Bronchial epithelial cell (primary cell): ENCODE data around the gene CDK5RAP3. TPM values are rescaled to one million over a fixed set of nuclear protein-coding genes. Genes with fewer than 3 reads are reported as not detected.

Experiments used
- DNase-seq: peaks from one replicate; pipeline ENCODE4 v3.0.0-alpha.2; 2010; ENCODE audit warnings: low read depth
- FAIRE-seq: peaks from 2 replicates; lab custom pipeline; 2011; peaks lifted over from hg19 to GRCh38; lab: Jason Lieb, UNC
- H3K27me3 ChIP-seq: 2 replicates; pipeline ENCODE4 v1.5.1; 2011; ENCODE audit warnings: low read length; ENCODE audit not compliant: control insufficient read depth, insufficient read depth
- H3K36me3 ChIP-seq: 2 replicates; pipeline ENCODE4 v1.5.1; 2011; ENCODE audit warnings: low read length; ENCODE audit not compliant: control insufficient read depth, insufficient read depth
- H3K4me3 ChIP-seq: 2 replicates; pipeline ENCODE4 v1.5.1; 2011; ENCODE audit warnings: mild to moderate bottlenecking, low read depth, low read length, control low read depth
- total RNA-seq: library from RNA; depleted of rRNA; stranded (reverse); fragments of >200 nt; gene quantifications from 2 replicates; pipeline ENCODE4 v1.2.1, GENCODE V29; 2014
- TF ChIP-seq, protein P1 (sequence below): IDR thresholded peaks from 2 replicates; pipeline ENCODE4 v1.5.1; 2011; ENCODE audit warnings: mild to moderate bottlenecking, moderate library complexity, low read length, control low read depth, inconsistent platforms; ENCODE audit not compliant: insufficient read depth, severe bottlenecking

Gene CDK5RAP3
- total RNA-seq, 1 donor from 2014 or later, result 89.8 TPM

DNA sequence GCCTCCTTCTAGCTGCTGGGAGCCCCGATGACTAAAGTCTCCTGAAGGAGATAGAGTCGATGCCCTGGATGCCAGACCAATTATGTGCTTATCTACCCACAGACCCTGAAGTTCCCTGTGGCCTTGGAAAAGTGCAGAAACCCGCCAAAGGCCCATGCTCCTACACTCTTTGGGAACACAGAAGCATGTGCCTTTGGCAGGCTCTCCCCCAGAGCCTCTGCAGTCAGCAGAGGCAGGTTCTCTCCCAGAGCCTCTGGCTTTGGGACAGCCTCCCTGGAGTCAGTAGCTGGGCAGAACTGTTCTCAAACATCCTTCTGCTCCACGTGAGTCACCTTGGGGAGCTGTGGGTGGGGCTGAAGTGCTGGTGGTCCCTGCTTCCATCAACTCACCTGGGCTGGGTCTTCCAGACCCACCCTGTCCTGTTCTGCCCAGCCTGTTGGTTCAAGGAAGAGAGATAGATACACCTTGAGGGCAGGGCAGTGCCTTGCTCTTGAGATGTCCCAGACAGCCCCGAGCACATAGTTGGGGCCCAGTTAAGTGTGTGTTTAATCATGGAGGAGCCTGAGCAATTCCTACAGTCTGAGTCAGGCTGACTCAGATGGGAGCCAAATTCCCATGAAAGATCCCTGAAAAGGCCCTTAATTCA is 3.2 kb upstream of the CDK5RAP3 start:
- DNase-seq, result peak; percentile 91
- no peak for FAIRE-seq
- TF ChIP-seq, protein P1, sequence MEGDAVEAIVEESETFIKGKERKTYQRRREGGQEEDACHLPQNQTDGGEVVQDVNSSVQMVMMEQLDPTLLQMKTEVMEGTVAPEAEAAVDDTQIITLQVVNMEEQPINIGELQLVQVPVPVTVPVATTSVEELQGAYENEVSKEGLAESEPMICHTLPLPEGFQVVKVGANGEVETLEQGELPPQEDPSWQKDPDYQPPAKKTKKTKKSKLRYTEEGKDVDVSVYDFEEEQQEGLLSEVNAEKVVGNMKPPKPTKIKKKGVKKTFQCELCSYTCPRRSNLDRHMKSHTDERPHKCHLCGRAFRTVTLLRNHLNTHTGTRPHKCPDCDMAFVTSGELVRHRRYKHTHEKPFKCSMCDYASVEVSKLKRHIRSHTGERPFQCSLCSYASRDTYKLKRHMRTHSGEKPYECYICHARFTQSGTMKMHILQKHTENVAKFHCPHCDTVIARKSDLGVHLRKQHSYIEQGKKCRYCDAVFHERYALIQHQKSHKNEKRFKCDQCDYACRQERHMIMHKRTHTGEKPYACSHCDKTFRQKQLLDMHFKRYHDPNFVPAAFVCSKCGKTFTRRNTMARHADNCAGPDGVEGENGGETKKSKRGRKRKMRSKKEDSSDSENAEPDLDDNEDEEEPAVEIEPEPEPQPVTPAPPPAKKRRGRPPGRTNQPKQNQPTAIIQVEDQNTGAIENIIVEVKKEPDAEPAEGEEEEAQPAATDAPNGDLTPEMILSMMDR, result no peak
- H3K27me3 ChIP-seq, result no peaks in the 10 kb centered on the region
- no peak overlapping the region for H3K4me3 ChIP-seq
- H3K36me3 ChIP-seq, result no peaks in the 10 kb centered on the region

DNA sequence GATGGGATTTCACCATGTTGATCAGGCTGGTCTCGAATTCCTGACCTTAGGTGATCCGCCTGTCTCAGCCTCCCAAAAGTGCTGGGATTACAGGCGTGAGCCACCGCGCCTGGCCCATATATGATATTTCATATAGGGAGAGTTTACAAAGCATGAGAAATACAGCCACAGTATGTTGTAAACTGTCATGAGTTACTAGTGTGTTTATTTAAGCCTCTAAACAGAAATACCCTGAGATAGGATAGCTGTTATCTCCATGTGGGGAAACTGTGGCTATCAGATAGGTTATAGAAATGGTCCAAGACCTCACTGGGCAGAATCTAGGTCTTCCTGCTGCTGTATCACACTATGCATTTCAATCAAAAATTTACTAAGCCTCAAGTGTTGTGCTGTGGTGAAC is 2.1 kb upstream of the CDK5RAP3 start:
- Histone ChIP-seq H3K36me3 (peaks cover 3% of the 10 kb centered on the region), H3K27me3 (no peaks in the 10 kb centered on the region), H3K4me3 (no peak overlapping the region)
- DNase-seq (no peak), FAIRE-seq (no peak)
- TF ChIP-seq, protein P1, result no peak

DNA sequence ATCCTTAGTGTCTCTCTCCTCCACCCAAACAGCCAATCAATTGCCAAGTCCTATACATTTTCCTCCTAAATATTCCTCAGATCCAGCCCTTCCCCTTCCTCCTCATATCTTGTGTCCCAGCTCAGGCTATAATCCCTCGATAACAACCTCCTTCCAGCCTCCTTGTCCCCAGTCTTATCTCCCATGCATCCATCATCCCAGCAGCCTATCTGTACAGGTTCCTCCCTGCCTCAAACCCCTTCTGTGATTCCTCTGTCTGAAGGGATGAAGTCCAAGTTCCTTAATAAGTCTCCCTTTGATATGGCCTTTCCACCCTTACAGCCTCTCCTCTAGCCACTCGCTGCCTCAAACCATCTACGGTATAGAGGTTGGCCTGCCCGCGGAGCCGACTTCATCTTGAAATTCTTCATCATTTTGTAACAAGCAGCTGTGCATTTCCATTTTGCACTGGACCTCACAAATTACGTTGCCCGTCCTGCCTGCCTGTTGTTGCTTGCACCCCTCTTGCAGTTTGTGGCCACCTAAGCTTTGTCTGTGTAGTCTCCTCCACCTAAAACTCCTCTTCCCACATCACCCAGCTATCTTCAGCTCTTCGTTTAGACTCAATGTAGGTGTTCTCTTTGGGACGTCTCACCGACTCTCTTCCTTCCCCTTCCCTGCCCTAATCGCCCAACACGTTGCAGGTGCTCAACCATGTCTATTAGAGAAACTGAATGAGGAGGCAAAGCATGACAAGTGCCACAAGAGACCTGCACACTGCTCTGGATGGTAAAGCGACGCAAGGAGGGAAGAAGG is 786 bp upstream of the CDK5RAP3 start:
- Histone ChIP-seq H3K36me3 (peaks cover 6% of the 10 kb centered on the region), H3K27me3 (no peaks in the 10 kb centered on the region), H3K4me3 (no peak overlapping the region)
- no peak for FAIRE-seq
- TF ChIP-seq, protein P1, result no peak
- DNase-seq, result no peak

DNA sequence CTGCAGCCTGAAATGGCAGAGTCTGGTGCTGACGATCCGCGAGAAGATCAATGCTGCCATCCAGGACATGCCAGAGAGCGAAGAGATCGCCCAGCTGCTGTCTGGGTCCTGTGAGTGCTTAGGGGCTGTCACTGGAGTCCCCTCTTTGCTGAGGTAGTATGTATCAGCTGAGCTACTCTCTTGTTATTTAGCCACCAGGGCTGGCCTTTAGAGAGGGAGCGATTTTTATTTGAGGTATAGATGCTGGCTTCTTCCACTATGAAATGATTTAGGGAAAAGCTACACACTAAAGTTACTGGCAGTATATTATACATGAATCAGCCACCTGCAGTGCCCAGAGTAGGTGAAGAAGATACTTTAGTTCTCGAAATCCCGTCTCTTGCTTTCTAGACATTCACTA is 2.6 kb downstream of the CDK5RAP3 start:
- FAIRE-seq, result no peak
- Histone ChIP-seq H3K4me3 (no peak overlapping the region), H3K36me3 (peaks cover 16% of the 10 kb centered on the region), H3K27me3 (no peaks in the 10 kb centered on the region)
- DNase-seq, result no peak
- TF ChIP-seq, protein P1, result no peak

DNA sequence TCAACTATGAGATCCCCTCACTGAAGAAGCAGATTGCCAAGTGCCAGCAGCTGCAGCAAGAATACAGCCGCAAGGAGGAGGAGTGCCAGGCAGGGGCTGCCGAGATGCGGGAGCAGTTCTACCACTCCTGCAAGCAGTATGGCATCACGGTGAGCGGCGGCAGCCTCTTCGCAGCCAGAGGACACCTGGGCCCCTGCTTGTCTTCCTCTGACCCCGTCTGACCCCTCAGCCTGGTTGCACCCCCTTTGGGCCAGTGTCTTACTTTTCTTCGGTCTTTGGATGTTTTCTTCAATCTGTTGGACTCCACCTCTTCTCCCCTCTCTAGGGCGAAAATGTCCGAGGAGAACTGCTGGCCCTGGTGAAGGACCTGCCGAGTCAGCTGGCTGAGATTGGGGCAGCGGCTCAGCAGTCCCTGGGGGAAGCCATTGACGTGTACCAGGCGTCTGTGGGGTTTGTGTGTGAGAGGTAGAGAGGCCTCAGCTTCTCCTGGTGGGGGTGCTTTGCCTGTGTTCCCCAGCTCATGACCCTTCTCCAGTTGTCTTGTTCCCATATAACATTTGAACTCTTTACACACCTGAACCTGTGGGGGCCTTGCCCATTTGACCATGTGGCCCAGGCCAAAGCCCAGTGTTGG is 4.4 kb downstream of the CDK5RAP3 start:
- no peaks in the 10 kb centered on the region for H3K27me3 ChIP-seq
- H3K36me3 ChIP-seq, result peaks cover 23% of the 10 kb centered on the region
- FAIRE-seq (no peak), DNase-seq (no peak)
- H3K4me3 ChIP-seq, result no peak overlapping the region
- TF ChIP-seq, protein P1, result no peak
